CD4-positive, alpha-beta T cell (primary cell): ENCODE data around the gene TPCN1. TPM values are rescaled to one million over a fixed set of nuclear protein-coding genes. Genes with fewer than 3 reads are reported as not detected.

Experiments
- ATAC-seq: fragments of 200-7000 bp; cut with Tn5 transposase; one replicate; pipeline ENCODE4 v1.10.0; 2022; ENCODE audit warnings: mild to moderate bottlenecking; ENCODE audit not compliant: poor library complexity
- CTCF ChIA-PET: fragments of 350-600 bp; sonication (Branson Sonifier 250); formaldehyde crosslinking; loops from one replicate; lab custom pipeline; 2021; ENCODE audit warnings: antibody characterized with exemption, inconsistent platforms; lab: Charles Lee
- POLR2A ChIA-PET: fragments of 350-600 bp; sonication (Branson Sonifier 250); formaldehyde crosslinking; loops from one replicate; lab custom pipeline; 2021; ENCODE audit warnings: antibody characterized with exemption, inconsistent platforms; lab: Charles Lee
- DNase-seq, 14 experiments: peaks; one replicate each; pipeline ENCODE4 v3.0.0-alpha.2; 2013 to 2020; ENCODE audit warnings: mixed read lengths in 2 of 14
- H3K27ac ChIP-seq, 2 donors: one replicate each; pipeline versions ENCODE4 v1.5.1 to v1.7.0; 2013; ENCODE audit warnings: low read length in 2 of 2, low read depth in 1 of 2, mild to moderate bottlenecking in 1 of 2
- H3K27me3 ChIP-seq, 2 experiments: 1 replicate in 1 of 2; 2 replicates in 1 of 2; pipeline versions ENCODE4 v1.6.1 to v1.7.0; 2013; ENCODE audit warnings: low read length in 2 of 2, control low read depth in 1 of 2, mild to moderate bottlenecking in 1 of 2, moderate library complexity in 1 of 2; ENCODE audit not compliant: insufficient read depth in 2 of 2, control insufficient read depth in 1 of 2
- H3K36me3 ChIP-seq: one replicate; pipeline ENCODE4 v1.6.1; 2013; ENCODE audit warnings: low read length, control low read depth; ENCODE audit not compliant: insufficient read depth
- H3K4me1 ChIP-seq: one replicate; pipeline ENCODE4 v1.6.1; 2013; ENCODE audit warnings: low read length, control low read depth; ENCODE audit not compliant: insufficient read depth
- H3K4me3 ChIP-seq: one replicate; pipeline ENCODE4 v1.5.1; 2013; ENCODE audit warnings: mild to moderate bottlenecking, low read length, moderate library complexity
- H3K9me3 ChIP-seq, 2 experiments: 1 replicate in 1 of 2; 2 replicates in 1 of 2; pipeline versions ENCODE4 v1.6.1 to v1.7.0; 2013; ENCODE audit warnings: low read length in 2 of 2, mild to moderate bottlenecking in 2 of 2, control low read depth in 1 of 2, moderate library complexity in 1 of 2; ENCODE audit not compliant: control insufficient read depth in 1 of 2, insufficient read depth in 1 of 2
- H3K27ac Mint-ChIP-seq: one replicate; pipeline ENCODE4 v1.8.0; 2020; ENCODE audit warnings: mixed read lengths
- H3K27me3 Mint-ChIP-seq: one replicate; pipeline ENCODE4 v1.8.0; 2021; ENCODE audit warnings: mixed read lengths
- H3K36me3 Mint-ChIP-seq: one replicate; pipeline ENCODE4 v1.8.0; 2021; ENCODE audit warnings: low read depth, mixed read lengths
- H3K4me1 Mint-ChIP-seq: one replicate; pipeline ENCODE4 v1.8.0; 2021; ENCODE audit warnings: low read depth, mixed read lengths
- H3K4me3 Mint-ChIP-seq: one replicate; pipeline ENCODE4 v1.8.0; 2020; ENCODE audit warnings: mild to moderate bottlenecking, mixed read lengths
- H3K9me3 Mint-ChIP-seq: one replicate; pipeline ENCODE4 v1.8.0; 2020; ENCODE audit warnings: mixed read lengths
- intact Hi-C, 2 experiments: fragments of 100-400 bp; cut with DNase I in 1 of 2; cut with micrococcal nuclease in 1 of 2; formaldehyde crosslinking; loops; one replicate each; pipeline versions ENCODE4 v1.15.1 to v1.9.0; 2023 to 2025; cut with DNase I, micrococcal nuclease
- total RNA-seq, 174 experiments: library from RNA in 2 of 174; stranded (reverse) in 2 of 174; gene quantifications; one replicate each; pipeline ENCODE4 v1.2.3 and lab custom pipeline; 2021 to 2026
- TF ChIP-seq, protein P1 (sequence below): fragments of 200-600 bp; IDR thresholded peaks from one replicate; pipeline ENCODE4 v1.8.0; 2022; ENCODE audit warnings: antibody characterized with exemption, mild to moderate bottlenecking

TPCN1 gene
- total RNA-seq, 2 experiments from 2014 or later, result 52.4 to 59.7 TPM

DNA sequence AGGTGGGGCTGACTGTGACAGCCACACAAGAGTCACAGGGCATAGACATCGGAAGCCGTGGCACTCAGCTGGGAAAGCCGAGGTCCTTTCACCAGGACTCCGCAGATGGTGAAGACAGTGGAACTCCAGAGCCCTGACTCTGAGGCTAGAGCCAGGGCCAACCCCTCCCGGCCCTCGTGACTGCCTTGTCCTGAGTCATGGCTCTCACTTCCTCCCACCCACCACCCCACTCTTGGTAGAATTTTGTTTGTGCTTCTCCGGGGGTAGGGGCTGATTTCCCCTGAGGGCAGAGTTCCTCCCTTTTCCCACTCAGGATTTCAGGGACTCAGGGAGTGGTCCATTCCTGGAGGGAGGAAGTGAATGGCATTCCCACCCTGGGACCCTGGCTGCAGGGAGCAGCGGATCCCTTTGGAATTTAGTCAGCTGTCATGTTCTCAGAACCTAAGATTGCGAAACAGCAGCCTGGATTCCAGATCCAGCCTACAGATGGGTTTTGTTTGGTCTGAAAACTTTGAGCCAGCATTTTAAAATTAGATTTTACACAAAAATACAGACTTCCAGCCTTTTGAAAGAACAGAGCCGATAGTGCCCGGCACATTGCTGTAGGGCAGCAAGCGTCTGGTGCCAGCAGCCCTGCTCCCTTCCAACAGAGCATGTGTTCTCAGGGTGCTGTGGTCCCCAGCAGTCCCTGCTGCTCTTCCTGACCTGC lies 50.7 kb downstream of the TPCN1 start:
- Histone ChIP-seq H3K4me1 (no peaks in the 10 kb centered on the region), H3K36me3 (peaks cover 65% of the 10 kb centered on the region), H3K9me3 (no peaks in the 10 kb centered on the region), H3K4me3 (no peak overlapping the region), H3K27me3 (no peaks in the 10 kb centered on the region), H3K27ac (no peak overlapping the region)
- intact Hi-C loops, result no loop called here
- Mint-ChIP-seq H3K36me3 (peaks cover 66% of the 10 kb centered on the region), H3K27me3 (no peaks in the 10 kb centered on the region), H3K27ac (no peak overlapping the region), H3K4me3 (no peak overlapping the region), H3K4me1 (no peaks in the 10 kb centered on the region), H3K9me3 (no peaks in the 10 kb centered on the region)
- CTCF ChIA-PET, result no interaction called here
- ATAC-seq, result no peak
- peak in 2 of 14 experiments; percentile 56 to 59 for DNase-seq
- TF ChIP-seq, protein P1, sequence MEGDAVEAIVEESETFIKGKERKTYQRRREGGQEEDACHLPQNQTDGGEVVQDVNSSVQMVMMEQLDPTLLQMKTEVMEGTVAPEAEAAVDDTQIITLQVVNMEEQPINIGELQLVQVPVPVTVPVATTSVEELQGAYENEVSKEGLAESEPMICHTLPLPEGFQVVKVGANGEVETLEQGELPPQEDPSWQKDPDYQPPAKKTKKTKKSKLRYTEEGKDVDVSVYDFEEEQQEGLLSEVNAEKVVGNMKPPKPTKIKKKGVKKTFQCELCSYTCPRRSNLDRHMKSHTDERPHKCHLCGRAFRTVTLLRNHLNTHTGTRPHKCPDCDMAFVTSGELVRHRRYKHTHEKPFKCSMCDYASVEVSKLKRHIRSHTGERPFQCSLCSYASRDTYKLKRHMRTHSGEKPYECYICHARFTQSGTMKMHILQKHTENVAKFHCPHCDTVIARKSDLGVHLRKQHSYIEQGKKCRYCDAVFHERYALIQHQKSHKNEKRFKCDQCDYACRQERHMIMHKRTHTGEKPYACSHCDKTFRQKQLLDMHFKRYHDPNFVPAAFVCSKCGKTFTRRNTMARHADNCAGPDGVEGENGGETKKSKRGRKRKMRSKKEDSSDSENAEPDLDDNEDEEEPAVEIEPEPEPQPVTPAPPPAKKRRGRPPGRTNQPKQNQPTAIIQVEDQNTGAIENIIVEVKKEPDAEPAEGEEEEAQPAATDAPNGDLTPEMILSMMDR, result no peak
- POLR2A ChIA-PET, result interaction anchor here (1.6 kb wide), 1 partner anchor 51 kb away, joined by 3 read pairs; the partner anchor contains the start of gene TPCN1

DNA sequence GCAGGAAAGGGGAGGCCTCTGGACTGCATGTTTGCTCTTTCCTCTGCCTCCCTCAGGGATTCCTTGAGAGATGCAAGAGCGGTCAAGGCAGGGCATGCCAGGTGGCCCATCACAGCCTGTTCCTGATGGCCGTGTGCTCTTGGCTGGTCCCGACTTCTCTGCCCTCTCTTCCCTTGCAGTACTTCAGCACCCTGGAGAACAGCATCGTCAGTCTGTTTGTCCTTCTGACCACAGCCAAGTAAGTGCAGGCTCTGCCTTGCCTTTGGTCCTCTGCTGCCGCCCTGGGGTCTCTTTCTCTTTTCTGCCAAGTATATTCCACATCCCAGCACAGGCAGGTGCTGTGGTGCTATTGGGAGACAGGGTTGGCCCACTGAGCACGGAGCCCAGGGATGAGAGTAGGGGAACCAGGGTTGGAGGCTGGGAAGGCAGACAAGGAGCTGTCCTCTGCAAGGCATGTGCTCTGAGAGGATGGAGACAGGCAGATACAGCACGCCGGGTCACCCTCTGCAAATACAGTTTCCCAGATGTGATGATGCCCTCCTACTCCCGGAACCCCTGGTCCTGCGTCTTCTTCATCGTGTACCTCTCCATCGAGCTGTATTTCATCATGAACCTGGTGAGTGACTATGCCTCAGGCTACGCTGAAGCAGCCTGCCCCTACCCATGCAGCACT lies 51.9 kb downstream of the TPCN1 start:
- intact Hi-C loops, result no loop called here
- Mint-ChIP-seq H3K27ac (no peak overlapping the region), H3K36me3 (peaks cover 66% of the 10 kb centered on the region), H3K27me3 (no peaks in the 10 kb centered on the region), H3K4me1 (no peaks in the 10 kb centered on the region), H3K4me3 (no peak overlapping the region), H3K9me3 (no peaks in the 10 kb centered on the region)
- ChIA-PET POLR2A (no interaction called here), CTCF (no interaction called here)
- Histone ChIP-seq H3K27ac (no peak overlapping the region), H3K9me3 (no peaks in the 10 kb centered on the region), H3K4me1 (no peaks in the 10 kb centered on the region), H3K36me3 (peaks cover 70% of the 10 kb centered on the region), H3K27me3 (no peaks in the 10 kb centered on the region), H3K4me3 (no peak overlapping the region)
- TF ChIP-seq, protein P1, result no peak
- no peak for ATAC-seq
- peak in 1 of 14 experiments; percentile 1 for DNase-seq

DNA sequence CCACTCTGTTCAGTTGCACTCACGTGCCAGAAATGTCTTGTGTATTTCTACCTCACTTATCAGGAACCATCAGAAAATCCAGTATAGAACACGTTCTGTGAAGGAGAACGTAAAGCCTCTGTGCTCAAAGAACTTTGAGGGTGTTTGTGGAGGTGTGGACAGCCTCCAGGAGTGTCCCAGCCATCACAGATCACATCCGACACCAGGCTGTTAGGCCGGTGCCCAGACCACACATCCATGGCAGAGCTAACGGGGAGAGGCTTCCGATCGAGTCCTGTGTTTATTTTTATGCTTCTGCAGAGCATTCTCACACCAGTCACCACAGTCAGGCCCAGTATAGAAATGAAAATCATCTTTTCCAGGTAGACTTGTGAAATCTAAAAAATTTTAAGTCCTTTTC lies 53.6 kb downstream of the TPCN1 start:
- Histone ChIP-seq H3K27me3 (no peaks in the 10 kb centered on the region), H3K4me1 (no peaks in the 10 kb centered on the region), H3K9me3 (no peaks in the 10 kb centered on the region), H3K36me3 (peaks cover 56% of the 10 kb centered on the region), H3K27ac (no peak overlapping the region), H3K4me3 (no peak overlapping the region)
- H3K36me3 Mint-ChIP-seq, result peaks cover 66% of the 10 kb centered on the region
- DNase-seq, result peak in 1 of 14 experiments; percentile 1
- intact Hi-C loops, result no loop called here
- no peaks in the 10 kb centered on the region for H3K9me3 Mint-ChIP-seq
- TF ChIP-seq, protein P1, result no peak
- H3K4me3 Mint-ChIP-seq, result no peak overlapping the region
- no peak for ATAC-seq
- H3K27ac Mint-ChIP-seq, result no peak overlapping the region
- no peaks in the 10 kb centered on the region for H3K27me3 Mint-ChIP-seq
- ChIA-PET CTCF (interaction anchor here (0.5 kb wide), 1 partner anchor 9 kb away, joined by 3 read pairs; no protein-coding TSS in a partner anchor), POLR2A (no interaction called here)
- no peaks in the 10 kb centered on the region for H3K4me1 Mint-ChIP-seq
